HepG2 (cell line): ENCODE data around the gene SIK3. TPM values are rescaled to one million over a fixed set of nuclear protein-coding genes. Genes with fewer than 3 reads are reported as not detected.

Source experiments
- CBX1 ChIP-seq: IDR thresholded peaks from one replicate; pipeline ENCODE4 v1.6.1; 2016; ENCODE audit warnings: antibody characterized with exemption, low read depth
- CERS6 ChIP-seq: sonication (generic); formaldehyde crosslinking; IDR thresholded peaks from 2 replicates; pipeline ENCODE4 v1.5.0; 2020; ENCODE audit warnings: missing genetic modification reagents
- DZIP1 ChIP-seq: sonication (generic); formaldehyde crosslinking; IDR thresholded peaks from 2 replicates; pipeline ENCODE4 v1.5.0; 2020; ENCODE audit warnings: mild to moderate bottlenecking, missing genetic modification reagents
- KAT2B ChIP-seq: fragments of 150-350 bp; IDR thresholded peaks from 2 replicates; pipeline ENCODE4 v1.6.1; 2014; ENCODE audit warnings: low read depth, low read length, borderline replicate concordance
- WIZ ChIP-seq: sonication (generic); formaldehyde crosslinking; IDR thresholded peaks from 2 replicates; pipeline ENCODE4 v1.5.1; 2020; ENCODE audit warnings: mild to moderate bottlenecking, missing genetic modification reagents
- YEATS4 ChIP-seq: sonication (generic); formaldehyde crosslinking; IDR thresholded peaks from 2 replicates; pipeline ENCODE4 v1.4.0; 2020; ENCODE audit warnings: missing genetic modification reagents, borderline replicate concordance
- ZNF225 ChIP-seq: sonication (generic); formaldehyde crosslinking; IDR thresholded peaks from 2 replicates; pipeline ENCODE4 v1.4.0; 2020; ENCODE audit warnings: mild to moderate bottlenecking, missing genetic modification reagents
- ZNF30 ChIP-seq: sonication (generic); formaldehyde crosslinking; IDR thresholded peaks from 2 replicates; pipeline ENCODE4 v1.5.0; 2020; ENCODE audit warnings: mild to moderate bottlenecking, missing genetic modification reagents
- ZNF407 ChIP-seq: sonication (generic); formaldehyde crosslinking; IDR thresholded peaks from one replicate; pipeline ENCODE4 v1.5.1; 2020; ENCODE audit warnings: mild to moderate bottlenecking, missing genetic modification reagents; ENCODE audit errors: not compliant biosample characterization
- ZNF512B ChIP-seq: sonication (generic); formaldehyde crosslinking; IDR thresholded peaks from 2 replicates; pipeline ENCODE4 v1.5.1; 2020; ENCODE audit warnings: missing genetic modification reagents, mild to moderate bottlenecking, borderline replicate concordance
- ZNF564 ChIP-seq: sonication (generic); formaldehyde crosslinking; IDR thresholded peaks from 2 replicates; pipeline ENCODE4 v1.8.1; 2023; ENCODE audit warnings: mild to moderate bottlenecking, missing genetic modification reagents
- ZZZ3 ChIP-seq: sonication (generic); formaldehyde crosslinking; IDR thresholded peaks from 2 replicates; pipeline ENCODE4 v1.4.0; 2020; ENCODE audit warnings: missing genetic modification reagents, mild to moderate bottlenecking, borderline replicate concordance
- polyA plus RNA-seq, 8 experiments: library from polyadenylated mRNA; depleted of rRNA in 3 of 8; stranded (reverse) in 7 of 8; unstranded in 1 of 8; fragments of >200 nt; fragmentation: Illumina TruSeq in 4 of 8; extraction: Trizol in 4 of 8; gene quantifications; 2 replicates each; pipeline versions ENCODE4 v1.2.1 to v1.2.3, GENCODE V29; 2011 to 2016; ENCODE audit warnings: low read depth in 4 of 8, missing spikeins in 1 of 8, mixed read lengths in 1 of 8; ENCODE audit not compliant: insufficient read depth in 1 of 8
- total RNA-seq, 5 experiments: library from RNA; depleted of rRNA; stranded (reverse); fragments of >200 nt; fragmentation: Illumina TruSeq; extraction: Trizol; gene quantifications; 2 replicates each; pipeline ENCODE4 v1.2.3, GENCODE V29; 2016; ENCODE audit warnings: low read depth in 1 of 5
- TF ChIP-seq, protein P1 (sequence below): sonication (generic); formaldehyde crosslinking; IDR thresholded peaks from 2 replicates; pipeline ENCODE4 v1.8.1; 2023; ENCODE audit warnings: mild to moderate bottlenecking, missing genetic modification reagents

Gene SIK3
- total and polyA plus RNA-seq, 2 of the 13 experiments (the other 11 are each of a cell fraction or from before 2014, with no cell fraction given) = 5.7 to 9.8 TPM

GRCh38 chr11:117020869-117021564, 77.2 kb downstream of the SIK3 start (continued):
- TF ChIP-seq ZNF512B (CRISPR knock-in tag) = peak; percentile 76; the same call in 1 of the 2 replicates
- TF ChIP-seq KAT2B = no peak
- TF ChIP-seq CERS6 (CRISPR knock-in tag) = no peak
- no peak for TF ChIP-seq ZNF30
- TF ChIP-seq ZNF407 (CRISPR knock-in tag) = no peak
- TF ChIP-seq DZIP1 = no peak
- no peak for TF ChIP-seq YEATS4 (CRISPR knock-in tag)
- no peak for TF ChIP-seq CBX1
- no peak for TF ChIP-seq ZNF225 (CRISPR knock-in tag)
- TF ChIP-seq ZNF564 (CRISPR knock-in tag) = no peak
- TF ChIP-seq ZZZ3 = no peak
- TF ChIP-seq, protein P1, sequence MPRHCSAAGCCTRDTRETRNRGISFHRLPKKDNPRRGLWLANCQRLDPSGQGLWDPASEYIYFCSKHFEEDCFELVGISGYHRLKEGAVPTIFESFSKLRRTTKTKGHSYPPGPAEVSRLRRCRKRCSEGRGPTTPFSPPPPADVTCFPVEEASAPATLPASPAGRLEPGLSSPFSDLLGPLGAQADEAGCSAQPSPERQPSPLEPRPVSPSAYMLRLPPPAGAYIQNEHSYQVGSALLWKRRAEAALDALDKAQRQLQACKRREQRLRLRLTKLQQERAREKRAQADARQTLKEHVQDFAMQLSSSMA (CRISPR knock-in tag) = no peak
- TF ChIP-seq WIZ (CRISPR knock-in tag) = no peak
